ENCODE data around the gene PCOLCE2.

GRCh38 chr3:142904639-142905436, 16.0 kb upstream of the PCOLCE2 start:
- TF ChIP-seq, protein P1, sequence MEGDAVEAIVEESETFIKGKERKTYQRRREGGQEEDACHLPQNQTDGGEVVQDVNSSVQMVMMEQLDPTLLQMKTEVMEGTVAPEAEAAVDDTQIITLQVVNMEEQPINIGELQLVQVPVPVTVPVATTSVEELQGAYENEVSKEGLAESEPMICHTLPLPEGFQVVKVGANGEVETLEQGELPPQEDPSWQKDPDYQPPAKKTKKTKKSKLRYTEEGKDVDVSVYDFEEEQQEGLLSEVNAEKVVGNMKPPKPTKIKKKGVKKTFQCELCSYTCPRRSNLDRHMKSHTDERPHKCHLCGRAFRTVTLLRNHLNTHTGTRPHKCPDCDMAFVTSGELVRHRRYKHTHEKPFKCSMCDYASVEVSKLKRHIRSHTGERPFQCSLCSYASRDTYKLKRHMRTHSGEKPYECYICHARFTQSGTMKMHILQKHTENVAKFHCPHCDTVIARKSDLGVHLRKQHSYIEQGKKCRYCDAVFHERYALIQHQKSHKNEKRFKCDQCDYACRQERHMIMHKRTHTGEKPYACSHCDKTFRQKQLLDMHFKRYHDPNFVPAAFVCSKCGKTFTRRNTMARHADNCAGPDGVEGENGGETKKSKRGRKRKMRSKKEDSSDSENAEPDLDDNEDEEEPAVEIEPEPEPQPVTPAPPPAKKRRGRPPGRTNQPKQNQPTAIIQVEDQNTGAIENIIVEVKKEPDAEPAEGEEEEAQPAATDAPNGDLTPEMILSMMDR (conservative IDR thresholded peaks at IDR 0.05), result no peak; the same call in 1 of the 2 replicates
- no peak for TF ChIP-seq ZFX (IDR thresholded peaks at IDR 0.05)
